Left ventricle myocardium inferior (tissue), 1 donor: ENCODE results near the gene FREM1. TPM values are rescaled to one million over a fixed set of nuclear protein-coding genes. Genes with fewer than 3 reads are reported as not detected.

Source experiments
- DNase-seq: peaks from one replicate; pipeline ENCODE4 v3.0.0-alpha.2; 2020
- H3K27ac ChIP-seq: fragments of 200-600 bp; replicated peaks from 2 replicates; pipeline ENCODE4 v1.8.0; 2021
- H3K27me3 ChIP-seq: fragments of 200-600 bp; 2 replicates; pipeline ENCODE4 v1.8.0; 2021; ENCODE audit warnings: low read depth
- H3K36me3 ChIP-seq: fragments of 200-600 bp; 2 replicates; pipeline ENCODE4 v1.8.0; 2021
- H3K4me1 ChIP-seq: fragments of 200-600 bp; 2 replicates; pipeline ENCODE4 v1.8.0; 2021
- H3K4me3 ChIP-seq: fragments of 200-600 bp; 2 replicates; pipeline ENCODE4 v1.8.0; 2021; ENCODE audit warnings: mild to moderate bottlenecking, moderate library complexity
- H3K9me3 ChIP-seq: fragments of 200-600 bp; replicated peaks from 2 replicates; pipeline ENCODE4 v1.8.0; 2021
- intact Hi-C: fragments of 100-400 bp; cut with micrococcal nuclease; formaldehyde crosslinking; loops from one replicate; pipeline ENCODE4 v1.11.0; 2022
- total RNA-seq: library from RNA; stranded (reverse); fragmentation: NEBNext Ultra II Directional; extraction: Animal tissue kit (Norgen Biotek cat#: 25700); gene quantifications from one replicate; pipeline ENCODE4 v1.2.1, GENCODE V29; 2021
- TF ChIP-seq, protein P1 (sequence below): fragments of 200-600 bp; IDR thresholded peaks from 2 replicates; pipeline ENCODE4 v1.8.0; 2021; ENCODE audit warnings: antibody characterized with exemption, mild to moderate bottlenecking, borderline replicate concordance
- donor health status: DM: no; HTN: yes; CAD: no; lungs with severe emphysema.

Gene FREM1
- total RNA-seq, 1 donor from 2014 or later = 3.0 TPM

DNA sequence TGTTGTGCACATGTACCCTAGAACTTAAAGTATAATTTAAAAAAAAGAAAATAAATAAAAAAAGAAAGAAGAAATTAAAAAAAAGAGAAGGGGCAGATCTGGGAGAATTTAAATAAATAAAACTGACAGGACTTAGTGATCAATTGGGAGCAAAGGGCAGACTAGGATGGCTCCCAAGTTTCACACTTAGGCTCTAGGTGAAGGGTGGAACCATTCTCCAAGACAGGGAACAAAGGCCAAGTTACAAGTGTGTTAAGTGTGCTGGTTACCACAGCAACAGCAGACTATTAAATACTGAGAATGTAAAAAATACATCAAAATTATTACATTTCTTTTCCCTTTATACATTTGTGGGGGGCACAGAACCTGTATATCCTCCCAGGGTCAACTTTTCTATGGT is 224.1 kb downstream of the FREM1 start:
- H3K4me3 ChIP-seq = no peak overlapping the region
- no peaks in the 10 kb centered on the region for H3K9me3 ChIP-seq
- H3K36me3 ChIP-seq = peaks cover 48% of the 10 kb centered on the region
- H3K27me3 ChIP-seq = no peaks in the 10 kb centered on the region
- no peak for DNase-seq
- no peaks in the 10 kb centered on the region for H3K4me1 ChIP-seq
- TF ChIP-seq, protein P1, sequence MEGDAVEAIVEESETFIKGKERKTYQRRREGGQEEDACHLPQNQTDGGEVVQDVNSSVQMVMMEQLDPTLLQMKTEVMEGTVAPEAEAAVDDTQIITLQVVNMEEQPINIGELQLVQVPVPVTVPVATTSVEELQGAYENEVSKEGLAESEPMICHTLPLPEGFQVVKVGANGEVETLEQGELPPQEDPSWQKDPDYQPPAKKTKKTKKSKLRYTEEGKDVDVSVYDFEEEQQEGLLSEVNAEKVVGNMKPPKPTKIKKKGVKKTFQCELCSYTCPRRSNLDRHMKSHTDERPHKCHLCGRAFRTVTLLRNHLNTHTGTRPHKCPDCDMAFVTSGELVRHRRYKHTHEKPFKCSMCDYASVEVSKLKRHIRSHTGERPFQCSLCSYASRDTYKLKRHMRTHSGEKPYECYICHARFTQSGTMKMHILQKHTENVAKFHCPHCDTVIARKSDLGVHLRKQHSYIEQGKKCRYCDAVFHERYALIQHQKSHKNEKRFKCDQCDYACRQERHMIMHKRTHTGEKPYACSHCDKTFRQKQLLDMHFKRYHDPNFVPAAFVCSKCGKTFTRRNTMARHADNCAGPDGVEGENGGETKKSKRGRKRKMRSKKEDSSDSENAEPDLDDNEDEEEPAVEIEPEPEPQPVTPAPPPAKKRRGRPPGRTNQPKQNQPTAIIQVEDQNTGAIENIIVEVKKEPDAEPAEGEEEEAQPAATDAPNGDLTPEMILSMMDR = no peak
- H3K27ac ChIP-seq = no peak overlapping the region
- intact Hi-C loops = no loop called here

Other genes starting within 250 kb of the FREM1 start
- gene ZDHHC21, start 217.0 kb downstream of the FREM1 start, total RNA-seq = 7.9 TPM
- not detected for gene CER1, start 187.7 kb downstream of the FREM1 start, total RNA-seq